HG03025 (cell line): ENCODE data around the gene MAST4.

Source experiments
- ATAC-seq: cut with Tn5 transposase; IDR thresholded peaks from one replicate; pipeline ENCODE4 v1.9.1; 2021; ENCODE audit warnings: mild to moderate bottlenecking, moderate library complexity; ENCODE audit not compliant: unreplicated experiment, low FRiP score

Gene MAST4

DNA sequence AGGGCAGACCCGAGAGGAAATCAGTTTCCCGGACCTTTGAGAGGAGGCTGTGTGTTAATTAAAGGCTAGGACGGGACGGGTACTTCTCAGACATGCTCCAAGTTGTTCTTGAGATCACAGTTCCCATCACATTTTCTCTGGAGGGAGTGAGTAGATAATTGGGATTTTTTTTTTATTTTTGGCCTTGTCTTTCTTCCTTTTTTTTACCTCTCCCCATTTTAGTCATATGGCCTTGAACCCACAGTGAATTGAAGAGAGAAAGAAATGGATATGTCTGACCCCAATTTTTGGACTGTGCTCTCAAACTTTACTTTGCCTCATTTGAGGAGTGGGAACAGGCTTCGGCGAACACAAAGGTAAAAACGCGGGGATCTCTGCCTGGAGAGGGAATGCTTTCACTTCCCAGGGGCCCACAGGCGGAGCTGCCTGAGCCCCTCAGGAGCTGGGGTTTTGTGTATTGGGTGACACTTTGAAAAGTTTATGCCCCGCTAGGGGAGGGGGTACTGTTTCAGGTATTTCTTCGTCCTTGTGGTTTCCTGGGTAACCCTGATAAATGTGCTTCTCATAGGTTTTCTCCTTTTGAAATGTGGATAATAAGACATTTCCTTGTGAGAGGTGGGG lies 408.6 kb downstream of the MAST4 start:
- no peak for ATAC-seq

DNA sequence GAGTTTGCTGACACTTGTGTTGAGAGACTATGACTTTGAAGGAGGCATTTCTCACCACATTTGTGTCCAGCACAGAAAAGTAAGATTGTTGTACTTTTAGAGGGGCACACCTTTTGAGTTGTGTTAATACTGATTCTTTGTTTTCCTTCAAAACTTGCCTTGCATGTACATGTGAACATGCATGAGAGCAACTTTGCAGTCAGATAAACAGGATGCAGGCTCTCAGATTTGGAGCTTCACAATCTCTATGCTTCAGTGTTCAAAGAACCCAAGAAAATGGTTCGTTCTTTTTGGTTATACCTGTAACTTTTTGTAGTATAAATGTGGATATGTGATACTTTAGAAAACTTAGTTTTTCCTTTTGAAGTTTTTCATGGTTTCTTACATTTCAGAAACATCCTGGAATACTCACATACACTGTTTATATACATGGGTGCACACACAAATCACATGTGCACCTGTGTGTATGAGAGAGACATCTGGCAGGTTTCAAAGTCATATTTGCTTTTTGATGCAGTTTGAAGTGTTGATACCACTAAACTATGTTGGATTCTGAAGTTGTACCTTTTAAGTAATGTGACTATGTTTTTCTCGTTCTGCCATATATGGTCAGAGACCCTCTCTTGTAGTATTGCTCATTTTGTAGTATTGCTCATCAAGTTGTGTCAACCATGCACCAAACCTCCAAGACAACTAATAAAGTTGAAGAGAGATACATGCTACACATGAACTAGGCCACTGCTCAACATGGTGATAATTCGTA lies 409.7 kb downstream of the MAST4 start:
- no peak for ATAC-seq

DNA sequence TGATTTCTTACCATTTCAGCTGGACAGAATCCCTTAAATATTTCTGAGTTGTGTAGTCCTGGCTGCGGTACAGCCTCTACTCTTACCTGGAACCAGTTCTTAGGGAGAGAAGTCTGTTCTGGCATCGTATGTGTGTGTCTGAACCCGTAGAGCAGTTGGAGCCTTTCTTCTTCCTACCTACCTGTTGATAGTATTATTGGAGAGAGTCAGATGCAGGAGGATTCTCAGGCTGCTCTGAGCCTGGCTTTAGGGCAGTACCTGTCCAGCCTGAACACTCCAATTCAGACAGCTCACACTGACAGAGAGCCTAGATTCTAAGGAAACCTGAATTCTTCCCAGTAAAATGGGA lies 410.3 kb downstream of the MAST4 start:
- ATAC-seq = no peak

DNA sequence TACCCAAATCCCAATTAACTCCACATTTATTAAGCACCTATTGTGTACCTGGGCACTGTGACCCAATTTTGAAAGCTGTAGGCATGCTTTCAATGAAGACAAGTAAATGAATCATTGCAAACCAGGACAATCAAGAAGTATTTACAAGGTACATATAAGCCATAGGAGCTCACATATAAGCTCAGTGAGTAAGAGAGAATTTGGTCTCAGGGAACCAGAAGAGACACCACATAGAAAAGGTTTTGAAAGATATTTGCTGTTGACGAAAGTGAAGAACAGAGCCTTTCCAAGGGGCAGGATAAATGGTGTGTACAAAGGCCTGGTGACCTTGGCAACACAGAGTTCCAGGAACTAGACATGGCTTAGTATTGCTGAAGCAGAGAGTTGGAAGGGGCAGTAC lies 412.8 kb downstream of the MAST4 start:
- no peak for ATAC-seq

DNA sequence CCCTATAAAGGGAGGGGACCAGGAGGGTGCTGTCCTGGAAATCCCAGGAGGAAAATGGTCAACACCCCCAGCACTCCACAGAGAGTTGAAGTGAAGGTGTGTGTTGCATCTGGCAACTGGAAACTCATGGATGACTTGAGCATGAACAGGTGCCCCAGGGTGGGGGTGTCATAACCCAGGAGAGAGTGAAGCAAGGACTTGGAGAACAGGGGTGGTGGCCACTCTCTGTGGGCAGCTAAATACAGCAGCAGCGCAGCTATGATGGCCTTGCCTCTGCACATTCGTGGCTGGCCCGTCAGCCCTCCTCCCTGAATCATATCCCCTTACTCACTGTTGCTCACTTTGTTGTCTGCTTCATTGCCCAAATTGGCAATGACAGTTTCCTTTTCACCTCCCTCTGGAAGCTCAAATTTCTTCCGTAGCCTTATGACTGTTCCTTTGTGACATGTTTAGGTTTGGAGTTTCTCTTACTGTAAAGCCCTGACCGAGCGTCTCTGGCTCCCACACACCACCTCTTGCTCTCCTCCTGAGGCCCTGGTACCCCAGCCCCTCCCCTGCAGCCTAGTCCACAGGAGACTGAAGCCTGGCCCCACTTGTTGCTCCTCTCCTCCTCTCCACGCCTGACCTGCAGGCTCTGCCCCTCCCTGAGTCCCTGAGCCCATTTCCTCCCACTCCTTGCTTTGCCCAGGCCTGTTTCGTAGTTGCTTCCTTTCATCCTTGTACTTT lies 414.7 kb downstream of the MAST4 start:
- no peak for ATAC-seq

DNA sequence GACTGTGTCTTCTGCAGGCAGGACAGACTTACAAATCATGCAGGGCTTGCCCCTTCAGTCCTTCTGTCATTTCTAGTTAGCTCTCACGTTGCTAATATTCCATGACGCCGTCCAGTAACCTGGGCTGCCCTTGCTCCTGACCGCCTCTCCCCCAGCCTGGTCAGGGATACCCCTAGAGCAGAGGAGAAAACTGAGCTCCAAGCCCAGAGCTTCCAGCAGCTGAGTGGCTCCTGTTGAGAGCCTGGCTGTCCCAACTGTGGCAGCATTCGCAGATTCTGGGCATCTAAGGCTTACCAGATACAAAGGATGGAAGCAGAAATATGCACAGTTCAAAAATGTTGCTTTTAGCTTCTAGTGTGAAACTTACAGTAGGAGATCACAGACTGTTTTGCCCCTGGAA lies 415.2 kb downstream of the MAST4 start:
- ATAC-seq = no peak

DNA sequence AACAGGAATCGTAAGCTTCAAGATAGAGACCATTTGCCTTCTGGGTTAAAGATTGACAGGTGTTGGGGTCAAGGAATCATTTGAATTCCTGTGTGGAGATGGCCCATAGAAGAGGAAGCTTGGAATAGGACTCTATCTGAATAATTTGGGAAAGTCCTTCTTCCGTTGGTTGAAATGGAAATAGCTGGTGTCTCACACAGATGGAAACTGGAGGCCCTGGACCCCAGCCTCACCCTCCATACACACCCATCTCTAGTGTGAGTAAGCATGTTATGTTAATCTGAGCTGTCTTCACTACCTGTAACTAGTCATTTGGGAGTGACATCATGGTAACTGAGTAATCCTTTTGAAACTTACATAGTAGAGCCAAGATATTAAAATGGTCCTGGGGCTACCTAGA lies 416.0 kb downstream of the MAST4 start:
- no peak for ATAC-seq

DNA sequence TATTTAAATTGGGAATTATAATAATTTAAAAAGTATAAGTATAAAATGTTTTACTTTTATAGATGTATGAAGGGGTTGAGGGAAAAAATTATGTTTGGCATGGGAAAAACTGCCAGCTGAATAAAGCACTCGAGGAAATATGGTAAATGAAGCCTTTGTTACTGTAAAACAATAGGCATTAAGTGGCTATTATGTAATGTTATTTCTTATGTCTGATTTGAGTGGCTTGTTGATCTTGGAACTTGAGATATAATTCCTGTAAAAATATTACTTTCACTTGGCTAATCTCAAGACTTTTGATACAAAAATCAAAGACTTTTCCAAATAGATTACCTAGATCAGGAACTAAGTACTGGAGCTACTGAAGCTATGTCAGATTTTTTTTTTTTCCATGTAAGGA lies 417.5 kb downstream of the MAST4 start:
- no peak for ATAC-seq

DNA sequence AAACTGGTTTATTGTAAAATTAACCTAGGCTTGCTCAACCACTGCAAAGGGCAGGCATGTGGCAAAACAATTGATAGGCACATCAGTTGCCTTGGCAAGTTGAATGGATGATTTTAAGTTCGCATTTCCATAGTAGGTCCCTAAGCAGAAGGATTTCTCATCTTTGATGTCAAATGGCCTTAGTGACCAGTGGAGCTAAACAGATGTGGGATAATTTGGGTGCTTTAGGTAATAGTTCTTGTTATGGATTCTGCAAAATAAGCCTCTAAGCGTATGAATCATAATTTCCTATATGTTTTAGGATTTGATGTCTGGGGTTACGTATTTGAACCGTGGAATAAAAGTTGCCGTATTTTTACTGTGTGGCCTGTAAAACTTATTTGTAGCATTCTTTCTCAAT lies 418.0 kb downstream of the MAST4 start:
- no peak for ATAC-seq

DNA sequence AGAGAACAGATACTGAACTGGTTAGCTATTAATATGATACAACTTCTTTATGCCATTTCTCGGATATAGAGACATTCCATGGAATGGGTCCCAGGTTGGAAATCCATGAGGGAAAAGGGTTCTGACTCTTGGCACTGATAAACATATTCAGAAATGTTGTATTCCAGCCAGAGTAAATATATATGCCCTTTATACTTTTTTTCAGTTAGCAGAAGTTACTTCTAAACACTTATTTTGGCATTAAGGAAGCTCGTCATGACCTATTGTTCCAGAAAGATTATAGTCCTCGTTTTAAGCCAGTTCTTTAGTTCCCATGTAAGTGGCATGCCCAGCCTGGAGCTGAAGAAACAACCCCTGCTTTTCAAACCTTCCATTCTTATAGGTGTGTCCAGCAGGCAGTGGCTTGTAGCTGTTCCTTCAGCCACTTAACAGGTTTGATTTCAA lies 418.8 kb downstream of the MAST4 start:
- no peak for ATAC-seq

DNA sequence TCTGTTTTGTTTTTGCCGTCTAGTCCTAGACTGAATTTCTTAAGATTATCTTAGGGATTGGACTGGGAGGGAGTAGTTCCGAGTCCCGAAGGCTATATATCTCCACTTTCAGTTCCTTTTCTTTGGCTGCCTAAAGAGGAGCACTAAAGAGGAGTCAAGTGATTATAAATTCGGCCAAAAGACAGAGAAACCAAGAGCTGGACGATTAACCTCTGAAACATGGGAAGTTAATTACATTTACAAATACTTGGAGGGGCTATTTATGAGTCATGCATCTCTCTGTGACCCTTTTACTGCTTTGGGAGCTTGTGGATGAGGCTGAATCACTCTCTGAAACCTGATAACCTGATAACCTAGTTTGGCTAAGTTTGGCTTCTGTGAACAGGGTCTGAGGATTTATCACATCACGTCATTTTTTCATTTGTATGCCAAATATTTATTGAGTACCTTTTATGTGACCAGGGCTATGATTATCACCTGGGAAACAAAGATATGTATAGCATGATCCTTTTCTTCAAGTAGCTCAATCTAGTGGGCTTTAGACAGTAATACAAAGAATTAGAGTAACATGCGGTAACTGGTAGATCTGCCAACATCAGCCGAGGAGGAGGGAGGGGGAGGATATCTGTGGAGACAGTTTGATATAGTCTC lies 419.5 kb downstream of the MAST4 start:
- no peak for ATAC-seq

DNA sequence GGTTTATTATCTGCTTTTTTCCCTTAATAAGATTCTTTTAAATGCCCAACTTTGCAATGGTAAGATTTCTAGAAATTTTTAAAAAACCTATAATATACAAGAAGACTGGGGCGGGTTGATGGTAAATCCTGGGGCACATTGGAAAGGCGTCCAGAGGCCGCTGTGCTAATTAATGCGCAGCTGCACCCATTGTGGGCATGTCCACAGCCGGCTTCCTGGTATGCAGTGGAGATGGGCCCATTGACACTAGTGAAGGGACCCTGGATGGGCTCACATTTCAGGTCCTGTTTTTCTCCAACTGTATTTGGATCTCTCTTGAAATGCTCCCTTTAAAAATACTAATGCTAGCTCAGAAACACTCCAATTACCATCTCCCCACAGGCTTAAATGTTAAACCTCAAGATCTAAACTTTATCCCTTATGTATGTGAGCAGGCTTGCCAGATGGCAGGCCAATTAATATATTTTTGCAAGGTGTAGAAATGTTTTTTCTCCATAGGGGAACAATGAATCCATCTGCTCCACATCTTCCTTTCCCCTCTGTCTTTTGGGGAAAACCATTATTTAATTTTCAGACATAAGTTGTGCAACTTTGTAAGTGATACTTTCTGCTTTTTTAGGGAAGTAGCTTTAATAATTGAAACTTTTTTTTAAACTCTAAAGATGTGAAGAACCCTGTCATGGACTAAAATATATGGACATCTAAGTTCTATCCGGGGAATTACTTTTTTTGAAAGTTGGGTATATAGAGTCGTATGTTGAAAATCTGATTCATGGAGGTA lies 423.1 kb downstream of the MAST4 start:
- ATAC-seq = no peak

DNA sequence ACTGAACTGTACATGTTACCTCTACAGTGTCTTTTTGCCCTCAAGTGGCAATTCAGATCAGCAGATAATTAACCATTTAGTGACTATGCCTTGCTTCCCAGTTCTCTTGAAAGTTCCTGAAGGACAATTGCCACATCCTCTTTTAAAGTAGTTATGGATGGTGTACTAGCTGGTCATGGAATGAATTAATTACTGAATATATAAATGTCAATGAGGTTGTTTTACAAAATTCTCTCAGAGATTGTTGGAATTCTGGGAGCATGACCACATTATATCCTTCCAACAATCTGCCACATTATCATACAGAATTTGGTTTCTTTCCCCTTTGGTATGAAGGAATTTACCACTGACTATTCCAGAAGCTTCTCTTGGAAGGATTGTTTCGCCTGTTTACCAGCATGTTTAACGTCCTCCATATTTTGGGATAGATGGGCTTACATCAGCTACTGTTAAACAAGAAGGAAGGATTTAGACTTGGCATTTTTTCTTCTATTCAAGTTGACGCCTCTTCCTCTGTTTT lies 424.0 kb downstream of the MAST4 start:
- ATAC-seq = no peak

DNA sequence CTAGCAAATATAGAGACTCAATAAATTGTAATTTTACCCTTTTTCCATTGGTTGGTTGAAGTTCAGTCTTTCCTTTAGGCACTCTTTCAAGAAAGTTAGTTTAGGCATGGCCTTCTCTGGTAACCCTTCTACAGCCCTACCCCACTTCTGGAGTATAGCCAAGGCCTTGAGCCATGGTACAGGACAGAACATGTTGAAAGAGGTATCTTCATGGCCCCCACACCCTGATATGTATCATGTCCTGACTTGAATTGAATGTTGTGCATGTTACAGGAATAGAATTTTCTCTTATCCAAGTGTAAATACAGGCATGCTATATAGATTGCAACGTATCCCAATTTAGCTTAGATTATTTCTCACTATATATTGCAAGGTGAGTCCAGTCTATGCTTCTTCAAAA lies 424.8 kb downstream of the MAST4 start:
- no peak for ATAC-seq

DNA sequence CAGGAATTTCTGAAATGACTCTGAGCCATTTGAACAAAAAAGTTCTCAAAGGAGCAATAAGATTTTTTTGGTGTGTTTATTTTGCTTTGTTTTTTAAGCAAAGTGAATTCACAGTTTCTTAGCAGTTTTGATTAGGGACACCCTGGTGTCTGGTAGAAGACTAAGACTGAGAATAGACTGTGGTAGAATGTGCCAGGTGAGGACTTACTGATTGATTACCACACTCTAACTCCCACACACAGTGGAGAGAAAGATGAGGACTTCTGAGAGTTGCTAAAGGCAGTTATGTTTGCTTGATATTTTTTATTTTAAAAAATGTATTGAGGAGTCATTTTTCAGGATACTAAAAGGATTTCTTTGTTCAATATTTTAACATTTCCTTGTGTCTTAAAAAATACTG lies 425.3 kb downstream of the MAST4 start:
- ATAC-seq = no peak

DNA sequence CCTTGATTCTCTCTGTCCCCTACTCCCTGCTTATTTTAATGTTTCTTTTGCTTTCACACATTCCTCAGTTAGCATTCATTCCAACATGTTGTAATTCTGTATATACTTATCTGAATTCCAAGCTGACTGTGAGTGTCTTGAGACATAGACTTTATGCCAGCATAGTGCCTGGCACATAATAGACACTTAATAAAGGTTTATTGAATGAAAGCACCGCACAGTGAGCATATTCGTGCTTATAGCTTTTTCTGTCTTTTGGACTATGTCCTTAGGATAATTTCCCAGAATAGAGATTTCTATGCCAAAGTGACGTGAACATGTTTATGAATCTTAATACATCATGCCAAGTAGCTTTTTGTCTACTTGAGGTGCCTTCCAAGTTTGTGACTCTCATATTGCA lies 425.8 kb downstream of the MAST4 start:
- ATAC-seq = no peak

DNA sequence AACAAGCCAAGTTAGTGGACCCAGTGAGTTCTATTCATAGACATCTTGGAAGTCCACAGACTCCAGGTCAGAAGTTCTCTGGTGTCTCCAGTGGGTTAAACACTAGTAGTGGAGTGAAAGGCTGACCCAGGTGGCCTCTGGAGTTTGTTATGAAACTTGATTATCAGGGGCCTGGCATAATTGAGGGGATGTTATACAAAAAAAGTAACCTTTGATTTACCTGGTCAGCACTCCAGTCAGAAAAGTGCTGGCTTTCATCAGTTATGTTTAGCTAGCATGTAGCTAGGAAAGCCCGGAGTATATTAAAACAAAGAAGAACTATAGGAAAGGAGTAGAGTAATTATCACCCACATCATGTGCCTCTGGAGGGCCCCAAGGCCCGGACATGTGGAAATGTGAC lies 429.3 kb downstream of the MAST4 start:
- no peak for ATAC-seq

DNA sequence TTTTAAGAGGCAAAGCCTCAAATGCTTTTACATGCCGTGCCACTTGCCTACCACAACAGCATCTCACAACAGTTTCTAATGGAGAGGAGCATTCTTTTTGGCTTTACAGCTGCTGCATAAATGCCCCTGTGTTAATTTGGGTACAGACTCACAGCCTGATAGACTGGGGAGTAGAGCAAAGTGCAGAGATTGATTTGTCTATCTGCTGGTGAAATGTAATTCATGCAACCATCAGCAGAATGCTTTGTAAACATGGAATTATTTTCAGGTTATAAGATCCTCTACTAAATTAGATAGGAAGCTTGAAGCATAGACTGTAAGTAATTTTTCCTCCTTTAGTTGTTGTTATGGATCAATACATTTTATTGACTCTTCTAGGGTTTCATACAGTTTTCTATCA lies 430.1 kb downstream of the MAST4 start:
- ATAC-seq = no peak

DNA sequence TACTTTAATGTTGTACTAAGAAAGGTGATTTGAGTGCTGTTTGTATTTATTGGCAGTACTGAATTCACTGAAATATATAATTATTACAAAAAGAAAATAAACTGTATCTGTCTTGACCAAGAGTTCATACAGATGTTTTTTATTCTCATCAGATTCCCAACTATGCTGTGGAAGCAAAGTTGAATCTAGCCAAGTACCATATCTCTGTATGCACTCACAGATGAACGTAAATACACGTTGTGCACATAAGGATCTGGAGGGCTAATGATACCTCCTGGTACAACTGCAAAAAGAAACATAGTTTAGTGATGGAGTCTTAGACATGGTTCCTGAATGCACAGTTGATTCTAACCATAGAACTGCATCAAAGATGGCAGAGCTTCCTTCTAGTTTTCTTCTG lies 431.0 kb downstream of the MAST4 start:
- no peak for ATAC-seq

DNA sequence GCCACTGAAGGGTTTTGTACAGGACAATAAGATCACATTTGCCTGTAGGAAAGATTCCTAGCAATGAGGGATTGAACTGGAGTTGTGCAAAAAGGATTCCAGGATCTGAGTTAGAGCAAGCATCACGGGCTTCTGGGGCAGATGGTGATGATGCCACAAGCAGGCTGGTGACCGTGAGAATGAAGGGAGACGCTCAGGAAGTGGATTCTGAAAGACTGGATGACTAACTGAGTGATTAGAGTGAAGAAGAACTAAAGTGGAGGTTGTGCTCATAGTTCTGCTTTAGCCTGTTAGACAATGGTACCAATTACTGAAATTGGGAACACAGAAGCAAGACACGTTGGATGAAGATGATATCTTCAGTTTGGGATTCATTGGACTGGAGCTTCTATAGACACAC lies 432.2 kb downstream of the MAST4 start:
- ATAC-seq = no peak
